Pancreas (tissue), 10 donors: Measurements from ENCODE around the gene SYNE2. TPM values are rescaled to one million over a fixed set of nuclear protein-coding genes. Genes with fewer than 3 reads are reported as not detected.
A peak's percentile ranks its signal among the peaks of the same experiment; 100 is the strongest.

Source experiments
- ATAC-seq, 4 donors: fragments of 200-7000 bp; cut with Tn5 transposase; one replicate each; pipeline versions ENCODE4 v1.8.0 to v1.9.1; 2020; ENCODE audit warnings: mild to moderate bottlenecking in 4 of 4, moderate library complexity in 4 of 4
- DNase-seq, 6 donors: peaks; one replicate each; pipeline ENCODE4 v3.0.0-alpha.2; 2020
- FAIRE-seq: peaks from 2 replicates; lab custom pipeline; 2012; peaks lifted over from hg19 to GRCh38; lab: Jason Lieb, UNC
- H3K27ac ChIP-seq, 4 donors: fragments of 200-600 bp; sonication (generic); 1 replicate in 3 of 4; 2 replicates in 1 of 4; pipeline versions ENCODE4 v1.5.0 to v1.8.0; 2020
- H3K27me3 ChIP-seq, 4 donors: fragments of 200-600 bp; one replicate each; pipeline ENCODE4 v1.8.0; 2021
- H3K36me3 ChIP-seq, 3 donors: fragments of 200-600 bp; sonication (generic) in 1 of 3; one replicate each; pipeline versions ENCODE4 v1.5.0 to v1.8.0; 2020 to 2021
- H3K4me1 ChIP-seq, 3 donors: fragments of 200-600 bp; one replicate each; pipeline ENCODE4 v1.8.0; 2021
- H3K4me3 ChIP-seq, 4 donors: fragments of 200-600 bp; sonication (generic) in 2 of 4; one replicate each; pipeline versions ENCODE4 v1.5.0 to v1.8.0; 2020 to 2021
- H3K9me3 ChIP-seq, 4 donors: fragments of 200-600 bp; one replicate each; pipeline ENCODE4 v1.8.0; 2021
- WGBS, 2 donors: extraction: QIAGEN DNeasy Blood & Tissue Kit; methylation state at CpG; one replicate each; pipeline ENCODE4 v1.1.7; 2013; 5-methylcytosine and 5-hydroxymethylcytosine counted together
- intact Hi-C, 3 donors: fragments of 100-400 bp; cut with DNase I; formaldehyde crosslinking; loops; one replicate each; pipeline versions ENCODE4 v1.11.1 to v1.14.2; 2022
- polyA plus RNA-seq, 2 donors: library from polyadenylated mRNA; stranded (reverse); fragments of 200-250 nt; gene quantifications; one replicate each; pipeline ENCODE4 v1.2.3, GENCODE V29; 2013
- total RNA-seq, 6 donors: library from RNA; stranded (reverse); fragmentation: NEBNext Ultra II Directional in 4 of 6; extraction: Animal tissue kit (Norgen Biotek cat#: 25700) in 4 of 6; gene quantifications; one replicate each; pipeline versions ENCODE4 v1.2.1 to v1.2.4, GENCODE V29; 2021 to 2023
- TF ChIP-seq, protein P1 (sequence below), 4 donors: fragments of 200-600 bp; sonication (generic) in 3 of 4; IDR thresholded peaks; one replicate each; pipeline versions ENCODE4 v1.5.0 to v1.8.0; 2021; ENCODE audit warnings: antibody characterized with exemption in 4 of 4
- donor health status: healthy with polysubstance abuse.
- donor health status: DM: no; HTN: no; CAD: no; lungs with moderate emphysema.
- donor health status: DM: no; HTN: no; CAD: no.
- donor health status: control.
- donor health status: control.
- donor health status: Bipolar disorder and iron deficiency.
- donor health status: DM: yes; HTN: yes; CAD: no.
- donor health status: DM: no; HTN: no; CAD: no.
- donor health status: DM: no; HTN: no; CAD: no.
- donor health status: DM: yes; HTN: yes; CAD: no.

The SYNE2 gene
- total and polyA plus RNA-seq, 8 donors = 45.2 to 103 (median 56.6) TPM

DNA sequence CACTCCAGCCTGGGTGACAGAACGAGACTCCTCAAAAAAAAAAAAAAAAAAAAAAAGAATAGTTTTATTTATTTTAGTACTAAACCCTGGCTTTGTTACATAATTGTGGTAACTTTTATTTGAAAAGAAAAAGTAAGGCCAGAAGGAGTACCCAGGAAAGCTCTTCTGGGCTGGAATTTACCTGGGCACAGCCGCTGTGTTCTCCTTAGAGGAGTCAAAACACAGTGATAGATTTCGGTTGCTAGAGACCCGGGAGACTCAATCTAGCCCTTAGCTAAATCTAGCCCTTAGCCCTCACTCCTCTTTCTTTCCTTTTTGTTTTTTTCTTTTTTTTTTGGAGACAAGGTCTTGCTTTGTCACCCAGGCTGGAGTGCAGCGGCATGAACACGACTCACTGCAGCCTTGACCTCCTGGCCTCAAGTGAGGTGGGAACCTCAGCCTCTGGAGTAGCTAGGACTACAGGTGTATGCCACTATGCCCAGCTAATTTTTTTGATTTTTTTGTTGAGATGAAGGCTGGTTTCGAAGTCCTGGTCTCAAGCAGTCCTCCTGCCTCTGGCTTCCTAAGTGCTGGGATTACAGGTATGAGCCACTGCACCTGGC, 49.7 kb downstream of the SYNE2 start:
- no peak for DNase-seq
- FAIRE-seq = no peak
- intact Hi-C loops = no loop called here
- Histone ChIP-seq H3K4me1 (peaks cover 0 to 19% (median under 1%) of the 10 kb centered on the region in 3 donors), H3K27me3 (no peaks in the 10 kb centered on the region), H3K4me3 (no peak overlapping the region), H3K36me3 (no peaks in the 10 kb centered on the region), H3K27ac (peak overlapping the region in 1 of 4 donors; percentile 10), H3K9me3 (no peaks in the 10 kb centered on the region)
- TF ChIP-seq, protein P1, sequence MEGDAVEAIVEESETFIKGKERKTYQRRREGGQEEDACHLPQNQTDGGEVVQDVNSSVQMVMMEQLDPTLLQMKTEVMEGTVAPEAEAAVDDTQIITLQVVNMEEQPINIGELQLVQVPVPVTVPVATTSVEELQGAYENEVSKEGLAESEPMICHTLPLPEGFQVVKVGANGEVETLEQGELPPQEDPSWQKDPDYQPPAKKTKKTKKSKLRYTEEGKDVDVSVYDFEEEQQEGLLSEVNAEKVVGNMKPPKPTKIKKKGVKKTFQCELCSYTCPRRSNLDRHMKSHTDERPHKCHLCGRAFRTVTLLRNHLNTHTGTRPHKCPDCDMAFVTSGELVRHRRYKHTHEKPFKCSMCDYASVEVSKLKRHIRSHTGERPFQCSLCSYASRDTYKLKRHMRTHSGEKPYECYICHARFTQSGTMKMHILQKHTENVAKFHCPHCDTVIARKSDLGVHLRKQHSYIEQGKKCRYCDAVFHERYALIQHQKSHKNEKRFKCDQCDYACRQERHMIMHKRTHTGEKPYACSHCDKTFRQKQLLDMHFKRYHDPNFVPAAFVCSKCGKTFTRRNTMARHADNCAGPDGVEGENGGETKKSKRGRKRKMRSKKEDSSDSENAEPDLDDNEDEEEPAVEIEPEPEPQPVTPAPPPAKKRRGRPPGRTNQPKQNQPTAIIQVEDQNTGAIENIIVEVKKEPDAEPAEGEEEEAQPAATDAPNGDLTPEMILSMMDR (IDR thresholded peaks at IDR 0.05) = no peak
- peak in 3 of 4 donors; percentile 24 to 51 (median 49) for ATAC-seq
- 68 to 73% methylated on average over 7 of the region's 7 CpGs for WGBS, 2 donors

DNA sequence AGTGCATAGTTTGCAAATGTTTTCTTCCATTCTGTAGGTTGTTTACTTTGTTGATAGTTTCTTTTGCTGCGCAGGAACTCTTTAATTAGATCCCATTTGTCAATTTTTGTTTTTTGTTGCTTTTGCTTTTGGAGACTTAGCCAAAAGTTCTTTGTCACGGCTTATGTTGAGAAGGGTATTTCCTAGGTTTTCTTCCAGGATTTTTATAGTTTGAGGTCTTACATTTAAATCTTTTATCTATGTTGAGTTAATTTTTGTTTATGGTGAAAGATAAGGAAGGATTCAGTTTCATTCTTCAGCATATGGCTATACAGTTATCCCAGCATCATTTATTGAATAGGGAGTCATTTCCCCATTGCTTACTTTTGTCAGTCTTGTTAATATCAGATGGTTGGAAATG, 51.9 kb downstream of the SYNE2 start:
- no peaks in the 10 kb centered on the region for H3K36me3 ChIP-seq
- H3K4me3 ChIP-seq = no peak overlapping the region
- H3K27me3 ChIP-seq = no peaks in the 10 kb centered on the region
- DNase-seq (no peak), FAIRE-seq (no peak), ATAC-seq (no peak)
- peaks cover 0 to 29% (median 8%) of the 10 kb centered on the region in 3 donors for H3K4me1 ChIP-seq
- 94 to 96% methylated on average over 2 of the region's 2 CpGs for WGBS, 2 donors
- H3K27ac ChIP-seq = no peak overlapping the region
- intact Hi-C loops = no loop called here
- no peaks in the 10 kb centered on the region for H3K9me3 ChIP-seq
- TF ChIP-seq, protein P1 (IDR thresholded peaks at IDR 0.05) = no peak

DNA sequence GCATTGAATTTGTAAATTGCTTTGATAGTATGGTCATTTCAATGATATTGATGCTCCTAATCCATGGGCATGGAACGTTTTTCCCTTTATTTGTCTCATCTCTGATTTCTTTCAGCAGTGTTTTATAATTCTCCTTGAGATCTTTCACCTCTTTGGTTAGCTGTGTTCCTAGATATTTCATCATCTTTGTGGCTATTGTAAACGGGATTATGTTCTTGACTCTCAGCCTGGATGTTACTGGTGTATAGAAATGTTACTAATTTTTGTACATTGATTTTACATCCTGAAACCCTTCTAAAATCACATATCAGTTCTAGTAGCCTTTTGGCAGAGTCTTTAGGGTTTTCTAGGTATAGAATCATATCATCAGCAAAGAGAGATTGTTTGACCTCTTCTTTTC, 52.6 kb downstream of the SYNE2 start:
- DNase-seq (no peak), ATAC-seq (no peak), FAIRE-seq (no peak)
- Histone ChIP-seq H3K4me1 (peaks cover 0 to 29% (median 8%) of the 10 kb centered on the region in 3 donors), H3K9me3 (no peaks in the 10 kb centered on the region), H3K36me3 (no peaks in the 10 kb centered on the region), H3K4me3 (no peak overlapping the region), H3K27ac (no peak overlapping the region), H3K27me3 (no peaks in the 10 kb centered on the region)
- TF ChIP-seq, protein P1 (IDR thresholded peaks at IDR 0.05) = no peak
- 82 to 90% methylated on average over 2 of the region's 2 CpGs for WGBS, 2 donors
- intact Hi-C loops = no loop called here

DNA sequence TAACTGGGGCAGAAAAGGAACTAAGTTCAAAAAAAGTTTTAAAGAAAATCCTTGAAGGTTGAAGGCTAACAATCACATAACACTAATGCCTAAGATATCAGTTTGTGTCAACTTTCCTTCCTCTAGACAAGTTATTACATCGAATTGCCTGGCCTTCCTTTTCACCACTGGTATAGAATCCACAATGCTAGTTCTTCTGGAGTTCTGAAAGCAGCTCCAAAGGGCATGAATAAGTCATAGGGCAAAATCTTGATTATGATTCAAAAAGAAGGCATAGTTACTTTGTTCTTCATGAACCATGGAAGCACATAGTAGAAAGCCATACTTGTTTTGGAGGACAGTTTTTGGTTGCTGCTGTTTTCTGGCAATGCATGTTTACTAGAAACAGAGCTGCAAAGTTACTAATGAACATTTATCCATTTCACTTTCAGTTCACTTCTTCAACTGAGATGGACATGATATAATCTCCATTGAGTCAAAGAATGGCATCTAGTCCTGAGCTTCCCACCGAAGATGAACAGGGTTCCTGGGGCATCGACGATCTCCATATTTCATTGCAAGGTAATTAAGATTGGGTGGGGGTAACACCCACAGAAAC, 56.0 kb downstream of the SYNE2 start:
- intact Hi-C loops = no loop called here
- ATAC-seq (peak in 3 of 4 donors; percentile 17 to 70 (median 60)), DNase-seq (no peak), FAIRE-seq (no peak)
- Histone ChIP-seq H3K27ac (peak overlapping the region in 2 of 4 donors; percentile 18 to 38), H3K4me3 (peak overlapping the region in 1 of 4 donors; percentile 5), H3K9me3 (no peaks in the 10 kb centered on the region), H3K36me3 (no peaks in the 10 kb centered on the region), H3K27me3 (no peaks in the 10 kb centered on the region), H3K4me1 (peaks cover 0 to 12% (median 8%) of the 10 kb centered on the region in 3 donors)
- 71% methylated on average over 4 of the region's 4 CpGs for WGBS, 2 donors
- TF ChIP-seq, protein P1 (IDR thresholded peaks at IDR 0.05) = no peak

DNA sequence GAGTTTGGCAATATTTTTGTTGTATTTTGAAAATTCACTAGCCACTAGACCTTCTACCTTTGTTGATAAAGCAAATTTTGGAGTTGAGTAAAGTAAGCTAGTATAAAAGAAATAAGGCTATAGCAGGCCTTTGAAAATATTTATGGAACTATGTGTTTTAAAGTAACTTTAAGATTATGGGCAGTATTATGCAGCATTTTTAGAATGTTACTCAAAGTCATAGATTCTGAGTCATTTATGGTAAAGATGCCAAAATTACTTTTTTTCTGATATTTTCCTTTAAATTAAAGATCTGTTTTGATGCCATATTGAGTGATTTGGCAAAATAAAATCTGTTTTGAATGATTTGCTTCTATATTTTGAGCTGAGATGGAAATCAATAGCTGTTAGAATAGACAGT, 57.2 kb downstream of the SYNE2 start:
- Histone ChIP-seq H3K4me1 (peaks cover 0 to 12% (median 8%) of the 10 kb centered on the region in 3 donors), H3K36me3 (no peaks in the 10 kb centered on the region), H3K9me3 (no peaks in the 10 kb centered on the region), H3K27ac (no peak overlapping the region), H3K4me3 (no peak overlapping the region), H3K27me3 (no peaks in the 10 kb centered on the region)
- TF ChIP-seq, protein P1 (IDR thresholded peaks at IDR 0.05) = no peak
- intact Hi-C loops = no loop called here
- no peak for FAIRE-seq
- ATAC-seq = no peak
- DNase-seq = no peak
